RCC 7860 (cell line): ENCODE results near the gene FAU.
"Not testable (repeated sequence)": the region's sequence is repeated elsewhere in the genome, so short reads cannot be mapped to it uniquely, and the experiment has no call there.

Experiments used
- DNase-seq: peaks from one replicate; pipeline ENCODE4 v3.0.0-alpha.2; 2015; ENCODE audit warnings: low spot score
- FAIRE-seq: peaks from 2 replicates; lab custom pipeline; 2012; peaks lifted over from hg19 to GRCh38; lab: Jason Lieb, UNC

FAU gene

DNA sequence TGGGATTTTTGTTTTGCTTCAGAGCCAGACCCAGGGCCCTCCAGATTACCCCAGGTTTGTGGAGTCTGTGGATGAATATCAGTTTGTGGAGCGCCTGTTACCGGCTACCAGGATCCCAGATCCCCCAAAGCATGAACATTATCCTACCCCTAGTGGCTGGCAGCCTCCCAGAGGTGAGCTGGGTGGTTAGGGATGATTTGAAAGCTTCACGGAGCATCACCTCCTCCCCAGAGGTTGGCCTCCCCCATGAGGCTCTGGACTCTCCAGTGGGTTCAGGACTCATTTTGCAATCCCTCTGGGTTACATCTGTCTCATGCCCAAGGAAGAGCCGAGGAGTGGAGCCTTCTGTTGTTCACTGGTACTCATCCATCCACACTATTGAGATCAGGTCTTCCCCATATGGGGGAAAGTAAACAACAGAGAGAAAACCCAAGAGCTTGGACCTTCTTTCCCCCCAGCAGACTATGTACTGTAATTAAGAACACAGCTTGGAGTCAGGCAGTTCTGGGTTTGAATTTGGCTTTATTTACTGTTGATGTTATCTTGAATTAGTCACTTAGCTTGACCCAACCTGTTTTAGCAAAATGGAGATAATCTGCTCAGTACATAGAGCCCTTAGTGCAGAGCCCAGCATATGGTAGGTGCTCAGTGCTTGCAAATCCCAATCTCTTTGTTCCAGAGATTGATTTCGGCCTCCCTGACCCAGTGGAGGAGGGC, 2.7 kb upstream of the FAU start:
- no peak for DNase-seq
- no peak for FAIRE-seq

DNA sequence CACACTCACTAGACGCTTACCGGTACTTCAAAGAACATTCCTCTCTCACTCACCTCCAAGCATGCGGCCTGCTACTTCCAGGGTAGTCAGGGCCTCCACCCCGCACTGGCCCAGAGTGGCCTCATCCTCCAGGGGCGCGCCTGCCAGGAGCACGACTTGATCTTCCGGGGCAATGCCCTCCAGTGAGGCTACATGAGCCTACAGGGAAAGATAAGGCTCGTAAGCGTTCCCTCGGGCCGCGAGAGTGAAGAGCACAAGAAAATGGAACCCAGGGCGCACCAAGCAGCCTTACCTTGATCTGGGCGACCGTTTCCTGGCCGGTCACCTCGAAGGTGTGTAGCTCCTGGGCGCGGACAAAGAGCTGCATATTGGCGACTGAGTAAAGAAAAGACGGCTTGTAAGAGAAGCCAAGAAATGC, 478 bp downstream of the FAU start:
- DNase-seq: no peak
- FAIRE-seq: no peak

DNA sequence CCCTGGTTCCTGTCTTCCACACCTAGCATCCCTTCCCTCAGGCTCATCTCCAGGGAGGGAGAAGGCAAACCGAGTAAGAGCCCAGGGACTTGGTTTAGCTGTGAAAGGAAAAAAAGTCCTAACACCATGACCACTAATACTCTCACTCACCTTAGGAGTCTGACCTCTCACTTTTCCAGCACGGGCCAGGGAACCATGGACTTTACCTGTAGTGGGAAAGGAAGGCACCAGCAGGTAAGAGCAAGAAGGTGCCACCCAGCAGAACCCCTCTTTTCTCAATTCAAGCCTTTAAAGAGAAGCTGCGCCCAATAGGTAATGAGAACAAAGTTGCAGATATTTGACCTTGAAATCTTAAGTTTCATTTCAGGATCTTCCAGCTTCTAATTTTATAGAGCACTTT, 1.1 kb downstream of the FAU start:
- FAIRE-seq: no peak
- DNase-seq: no peak

DNA sequence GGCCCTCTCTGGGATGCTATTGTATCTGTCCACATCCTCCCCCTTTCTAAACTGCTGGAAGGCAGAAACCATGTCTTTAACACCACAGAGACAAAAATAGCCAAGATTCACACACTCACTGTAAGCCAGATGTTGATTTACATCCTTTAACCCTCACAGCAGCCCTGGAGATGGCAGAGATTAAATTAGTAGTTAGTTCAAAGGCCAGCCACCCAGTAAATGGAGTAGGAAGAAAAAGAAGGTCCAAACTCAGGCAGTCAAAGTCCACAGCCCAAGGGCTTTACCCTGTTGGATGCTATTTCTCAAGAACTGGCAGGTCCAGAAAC, 2.3 kb downstream of the FAU start:
- no peak for FAIRE-seq
- no peak for DNase-seq

DNA sequence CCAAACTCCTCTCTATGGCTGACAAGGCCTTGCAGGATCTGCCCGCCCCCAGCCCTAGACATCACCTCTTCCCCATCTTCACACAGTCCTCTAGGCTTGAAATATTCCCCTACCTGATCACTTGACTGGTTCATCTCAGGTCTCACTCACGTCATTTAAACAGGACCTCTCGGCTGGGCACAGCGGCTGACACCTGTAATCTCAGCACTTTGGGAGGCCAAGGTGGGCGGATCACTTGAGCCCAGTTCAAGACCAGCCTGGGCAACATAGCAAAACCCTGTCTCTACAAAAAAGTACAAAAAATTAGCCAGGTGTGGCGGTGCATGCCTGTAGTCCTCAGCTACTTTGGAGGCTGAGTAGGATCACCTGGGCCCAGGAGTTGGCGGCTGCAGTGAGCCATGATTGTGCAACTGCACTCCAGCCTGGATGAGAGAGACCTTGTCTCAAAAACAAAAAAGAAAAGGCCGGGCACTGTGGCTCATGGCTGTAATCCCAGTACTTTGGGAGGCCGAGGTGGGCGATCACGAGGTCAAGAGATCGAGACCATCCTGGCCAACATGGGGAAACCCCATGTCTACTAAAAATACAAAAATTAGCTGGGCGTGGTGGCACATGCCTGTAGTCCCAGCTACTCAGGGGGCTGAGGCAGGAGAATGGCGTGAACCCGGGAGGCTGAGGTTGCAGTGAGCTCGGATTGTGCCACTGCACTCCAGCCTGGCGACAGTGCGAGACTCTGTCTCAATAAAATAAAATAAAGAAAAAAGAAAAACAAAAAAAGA, 2.9 kb downstream of the FAU start:
- not testable (repeated sequence) for DNase-seq, FAIRE-seq

DNA sequence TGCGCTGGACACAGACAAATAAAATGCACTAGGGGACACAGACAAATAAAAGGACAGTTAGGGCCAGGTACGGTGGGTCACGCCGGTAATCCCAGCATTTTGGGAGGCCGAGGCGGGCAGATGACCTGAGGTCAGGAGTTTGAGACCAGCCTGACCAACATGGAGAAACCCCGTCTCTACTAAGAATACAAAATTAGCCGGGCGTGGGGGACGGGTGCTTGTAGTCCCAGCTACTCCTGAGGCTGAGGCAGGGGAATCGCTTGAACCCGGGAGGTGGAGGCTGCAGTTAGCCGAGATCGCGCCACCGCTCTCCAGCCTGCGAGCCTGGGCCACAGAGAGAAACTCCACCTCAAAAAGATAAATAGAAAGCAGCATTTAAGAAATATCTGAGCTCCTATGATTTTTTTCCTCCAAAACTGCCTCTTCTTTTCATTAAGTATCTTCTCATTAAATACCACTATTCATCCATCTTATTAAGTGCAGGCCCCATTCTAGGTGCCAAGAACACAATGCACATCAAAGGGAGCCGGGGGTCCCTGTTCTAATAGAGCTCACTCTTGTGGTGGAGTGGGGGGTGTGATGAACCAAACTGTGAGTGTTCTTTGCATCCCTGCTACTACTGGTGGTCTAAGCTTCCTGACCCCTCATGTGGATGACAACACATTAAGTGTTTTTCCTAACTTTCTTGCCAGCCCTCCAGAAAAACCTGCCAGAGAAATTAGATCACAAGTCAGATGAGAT, 3.7 kb downstream of the FAU start:
- FAIRE-seq (no peak), DNase-seq (no peak)

DNA sequence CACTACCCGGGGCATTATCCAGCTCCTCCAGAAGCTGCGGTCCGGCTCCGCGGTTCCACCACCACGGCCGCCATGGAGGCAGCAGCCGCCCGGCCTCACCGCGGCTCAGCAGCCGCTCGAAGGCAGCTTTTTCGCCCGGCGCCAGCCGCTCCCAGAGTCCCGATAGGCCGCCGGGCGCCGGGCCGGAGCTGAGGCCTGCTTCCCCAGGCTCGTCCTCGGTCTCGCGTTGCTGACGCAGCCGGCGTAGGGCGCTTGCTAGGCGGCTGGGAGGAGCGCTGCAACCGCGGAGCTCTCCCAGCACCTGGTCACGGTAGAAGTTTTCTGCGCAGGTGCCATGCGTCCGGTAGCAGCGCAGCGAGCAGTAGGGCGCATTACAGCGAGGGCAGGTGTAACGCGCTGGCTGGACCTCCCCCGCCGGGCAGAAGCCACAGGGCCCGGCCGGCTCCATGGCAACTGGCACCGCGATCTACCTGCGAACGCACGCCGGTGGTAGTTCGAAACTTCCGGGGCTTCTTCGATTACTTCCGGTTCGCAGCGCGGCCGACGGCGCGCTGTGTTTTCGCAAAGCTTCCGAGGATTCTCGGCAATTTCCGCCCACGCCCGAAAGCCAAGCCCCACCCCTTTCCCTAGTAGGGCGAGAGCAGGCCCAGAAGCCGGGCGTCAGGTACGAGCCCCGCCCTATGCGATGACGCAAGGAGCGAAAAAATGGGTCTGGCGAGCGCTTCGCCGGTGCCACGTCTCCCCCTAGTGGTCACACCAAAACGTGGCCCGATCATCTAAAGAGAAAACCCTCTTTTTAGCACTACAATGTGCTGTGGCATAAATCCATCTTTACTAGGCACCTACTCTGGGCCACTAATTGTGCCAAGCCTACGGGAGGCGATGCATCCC, 4.5 kb downstream of the FAU start, which contains the start of gene ZNHIT2:
Gene ZNHIT2, minus strand, starts transcription at position 496 of the 891 bp plus-strand sequence. Its CDS starts 48 bp downstream, at position 448.
- peak; percentile 93 for DNase-seq
- FAIRE-seq: peak; percentile 92

DNA sequence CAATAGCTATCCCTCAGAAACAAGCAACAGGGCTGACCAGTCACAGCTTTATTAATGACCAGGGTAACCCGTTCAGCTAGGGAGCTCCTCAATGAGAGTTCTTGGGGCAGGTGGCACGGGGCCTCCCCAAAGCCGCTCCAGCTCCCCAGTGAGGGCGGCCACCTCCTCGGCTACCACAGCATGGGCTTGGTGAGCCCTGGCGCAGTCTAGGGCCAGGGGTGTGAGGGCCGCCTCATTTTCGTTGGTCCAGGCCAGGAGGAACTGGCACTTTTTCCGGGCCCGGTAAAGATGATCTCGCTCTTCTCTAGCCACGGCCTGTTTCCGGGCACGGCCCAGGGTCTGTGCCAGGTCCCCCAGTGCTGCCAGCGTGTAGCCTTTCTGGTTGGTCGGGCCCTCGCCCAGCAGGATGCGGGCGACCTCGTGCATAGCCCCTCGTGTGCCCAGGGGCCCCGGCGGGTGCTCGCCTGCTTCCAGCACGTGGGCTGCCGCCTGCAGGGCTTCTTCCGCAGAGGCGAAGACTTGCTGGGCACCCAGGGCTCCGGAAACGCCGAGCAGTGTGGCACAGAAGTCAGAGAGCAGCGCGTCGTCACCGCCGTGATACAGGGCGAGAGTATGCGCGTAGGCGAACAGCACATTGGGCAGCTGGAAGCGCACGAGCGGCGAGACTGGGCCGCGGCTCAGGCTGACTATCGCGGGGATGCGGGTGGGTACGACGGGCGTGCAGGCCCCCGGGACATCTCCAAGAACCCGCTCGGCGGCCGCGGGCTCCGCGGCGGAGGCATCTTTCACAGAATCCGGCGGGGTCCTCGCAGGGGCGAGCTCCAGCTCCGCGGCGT, 5.3 kb downstream of the FAU start:
- no peak for DNase-seq

DNA sequence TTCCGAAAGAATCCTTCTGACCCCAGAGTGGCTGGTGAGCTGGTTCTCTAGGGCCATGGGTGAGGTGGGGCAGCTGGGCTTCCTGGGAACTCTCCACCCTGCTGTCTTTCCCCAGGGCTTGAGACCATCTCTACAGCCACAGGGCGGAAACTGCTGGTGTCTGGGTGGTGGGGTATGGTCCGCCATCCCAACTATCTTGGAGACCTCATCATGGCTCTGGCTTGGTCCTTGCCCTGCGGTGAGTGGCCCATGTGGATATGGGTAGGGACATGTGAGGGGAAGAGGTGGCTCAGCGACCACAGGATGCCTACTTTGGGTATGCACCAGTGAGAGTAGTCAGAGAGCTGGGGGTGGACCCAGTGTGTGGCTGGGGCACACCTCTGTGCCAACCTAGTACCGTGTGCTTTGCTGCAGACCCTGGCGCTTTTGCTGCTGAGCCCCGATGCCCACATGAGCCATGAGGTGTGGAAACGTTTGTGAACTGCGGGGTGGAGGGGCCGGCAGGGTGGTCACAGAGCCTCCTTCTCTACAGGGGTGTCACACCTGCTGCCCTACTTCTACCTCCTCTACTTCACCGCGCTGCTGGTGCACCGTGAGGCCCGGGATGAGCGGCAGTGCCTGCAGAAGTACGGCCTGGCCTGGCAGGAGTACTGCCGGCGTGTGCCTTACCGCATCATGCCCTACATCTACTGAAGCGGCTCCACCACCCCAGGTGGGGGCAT, 6.4 kb downstream of the FAU start:
- no peak for DNase-seq
- no peak for FAIRE-seq

More for the DNA sequence above, 5.3 kb downstream of the FAU start:
- no peak for FAIRE-seq

DNA sequence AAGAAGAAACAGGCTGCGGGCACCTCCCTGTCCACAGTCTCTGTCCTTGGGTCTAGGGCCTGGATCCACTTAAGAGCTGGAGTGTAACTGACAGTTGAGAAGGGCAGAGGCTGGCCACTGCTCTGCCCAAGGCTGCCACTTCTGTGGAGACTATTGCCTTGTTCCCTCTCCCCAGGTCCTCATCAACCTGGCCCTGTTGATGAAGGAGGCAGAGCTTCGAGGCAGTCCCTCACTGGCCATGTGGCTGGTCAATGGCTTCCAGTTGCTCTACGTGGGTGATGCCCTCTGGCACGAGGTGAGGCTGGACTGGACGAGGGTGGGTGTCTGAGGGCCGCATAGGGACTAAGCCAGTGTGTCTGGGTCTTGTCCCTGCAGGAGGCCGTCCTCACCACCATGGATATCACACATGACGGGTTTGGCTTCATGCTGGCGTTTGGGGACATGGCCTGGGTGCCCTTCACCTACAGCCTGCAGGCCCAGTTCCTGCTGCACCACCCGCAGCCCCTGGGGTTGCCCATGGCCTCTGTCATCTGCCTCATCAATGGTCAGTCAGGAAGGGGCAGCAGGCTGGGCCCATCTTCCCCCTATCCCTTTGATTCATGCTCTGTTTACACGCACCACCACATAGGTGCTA, 7.3 kb downstream of the FAU start:
- FAIRE-seq: no peak
- no peak for DNase-seq

DNA sequence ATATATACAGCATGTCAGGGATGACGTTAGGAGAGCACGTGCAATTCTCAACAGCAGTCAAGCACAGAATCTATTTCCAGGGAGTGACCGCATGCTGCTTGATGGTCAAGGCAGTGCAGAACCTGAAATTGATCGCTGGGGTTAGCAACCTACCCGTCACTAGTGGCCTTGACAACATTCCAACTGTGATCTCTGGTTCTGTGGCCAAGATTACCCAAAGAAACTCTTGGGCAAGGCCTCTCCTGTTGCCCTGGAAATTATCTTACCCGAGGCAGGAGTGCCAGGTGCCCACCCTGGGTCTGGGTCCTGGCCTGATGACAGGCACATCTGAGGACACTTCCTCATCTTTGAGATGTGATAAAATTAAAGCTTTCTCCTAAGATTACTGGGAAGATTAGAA, 8.1 kb downstream of the FAU start:
- DNase-seq: no peak
- no peak for FAIRE-seq

DNA sequence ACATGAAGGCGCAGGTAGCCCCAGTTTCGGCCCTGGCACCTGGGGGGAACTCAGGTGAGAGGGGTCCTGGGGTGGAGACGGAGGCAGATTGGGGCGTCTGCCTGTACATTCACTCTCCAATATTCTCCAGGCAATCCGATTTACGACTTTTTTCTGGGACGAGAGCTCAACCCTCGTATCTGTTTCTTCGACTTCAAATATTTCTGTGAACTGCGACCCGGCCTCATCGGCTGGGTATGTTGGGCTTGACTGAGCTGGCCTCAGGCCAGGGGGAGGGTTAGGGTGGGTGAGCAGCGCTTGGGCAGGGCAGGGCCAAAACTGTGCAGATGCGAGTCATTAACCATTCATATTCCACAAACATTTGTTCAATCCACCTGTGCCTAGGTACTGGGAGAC, 8.6 kb downstream of the FAU start:
- DNase-seq: no peak
- no peak for FAIRE-seq

DNA sequence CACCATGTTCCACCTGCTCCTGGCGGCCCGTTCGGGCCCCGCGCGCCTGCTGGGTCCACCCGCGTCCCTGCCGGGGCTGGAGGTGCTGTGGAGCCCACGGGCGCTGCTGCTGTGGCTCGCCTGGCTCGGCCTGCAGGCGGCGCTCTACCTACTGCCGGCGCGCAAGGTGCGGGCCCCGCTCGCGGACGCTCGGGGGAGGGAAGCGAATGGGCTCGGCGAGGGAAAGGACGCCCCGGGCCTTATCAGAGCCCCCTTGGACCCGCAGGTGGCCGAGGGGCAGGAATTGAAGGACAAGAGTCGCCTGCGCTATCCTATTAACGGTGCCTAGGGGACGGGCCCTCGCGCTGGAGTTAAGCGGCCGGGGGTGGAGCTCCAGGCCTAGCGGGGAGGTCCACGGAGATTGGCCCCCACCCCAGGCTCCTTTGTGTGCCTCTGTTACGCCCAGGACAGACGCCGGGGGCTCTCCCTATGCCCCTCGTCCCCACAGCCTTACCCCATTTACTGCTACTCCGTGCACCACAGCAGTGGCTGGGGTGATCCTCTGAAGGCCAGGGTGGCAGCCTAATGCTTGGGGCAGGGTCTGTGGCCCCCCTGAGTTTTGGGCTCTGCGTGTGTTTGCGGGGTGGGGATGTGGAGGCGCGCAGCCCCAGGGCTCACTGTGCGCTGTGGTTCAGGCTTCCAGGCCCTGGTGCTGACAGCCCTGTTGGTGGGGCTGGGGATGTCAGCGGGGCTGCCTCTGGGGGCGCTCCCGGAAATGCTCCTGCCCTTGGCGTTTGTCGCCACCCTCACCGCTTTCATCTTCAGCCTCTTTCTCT, 9.2 kb downstream of the FAU start:
- FAIRE-seq: no peak
- no peak for DNase-seq

DNA sequence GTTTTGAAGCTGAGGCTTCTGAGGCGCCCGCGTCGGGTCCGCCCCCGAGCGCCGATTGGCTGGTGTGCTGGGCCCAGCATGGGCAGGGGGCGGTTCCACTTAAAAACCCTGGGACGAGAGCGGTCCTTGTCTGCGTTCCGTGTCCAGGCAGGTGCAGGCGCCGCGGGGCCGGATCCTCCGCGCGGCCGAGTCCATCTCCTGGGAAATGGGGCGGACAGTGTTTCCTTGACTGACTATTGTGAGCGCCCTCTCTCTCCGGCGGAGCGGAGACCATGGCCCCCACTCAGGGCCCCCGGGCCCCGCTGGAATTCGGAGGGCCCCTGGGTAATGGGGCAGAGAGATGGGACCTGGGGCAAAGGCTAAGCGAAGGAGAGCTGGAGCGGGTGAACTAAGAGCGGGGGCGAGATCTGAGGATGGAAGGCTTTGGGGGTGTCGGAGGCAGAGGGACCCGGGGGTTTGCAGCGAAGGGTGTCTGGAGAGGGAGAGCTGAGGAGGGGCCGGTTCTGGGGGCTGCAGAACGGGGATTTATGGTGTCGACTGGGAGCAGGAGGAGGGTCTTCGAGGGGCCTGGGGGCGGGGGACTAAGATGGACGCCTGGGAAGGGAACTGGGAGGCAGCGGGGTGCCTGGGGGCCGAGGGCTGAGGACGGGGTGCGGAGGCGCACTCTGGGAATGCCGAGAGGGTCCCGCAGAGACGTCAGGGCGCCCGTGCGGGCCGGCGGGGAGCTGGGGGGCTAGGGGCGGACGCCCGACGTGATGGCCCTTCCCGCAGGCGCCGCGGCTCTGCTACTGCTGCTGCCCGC, 10.0 kb downstream of the FAU start, which contains the start of gene TM7SF2:
Gene TM7SF2, plus strand, starts transcription at position 129 of the 802 bp plus-strand sequence. Its CDS starts 144 bp downstream, at position 273.
- FAIRE-seq: no peak
- DNase-seq: peak; percentile 45

DNA sequence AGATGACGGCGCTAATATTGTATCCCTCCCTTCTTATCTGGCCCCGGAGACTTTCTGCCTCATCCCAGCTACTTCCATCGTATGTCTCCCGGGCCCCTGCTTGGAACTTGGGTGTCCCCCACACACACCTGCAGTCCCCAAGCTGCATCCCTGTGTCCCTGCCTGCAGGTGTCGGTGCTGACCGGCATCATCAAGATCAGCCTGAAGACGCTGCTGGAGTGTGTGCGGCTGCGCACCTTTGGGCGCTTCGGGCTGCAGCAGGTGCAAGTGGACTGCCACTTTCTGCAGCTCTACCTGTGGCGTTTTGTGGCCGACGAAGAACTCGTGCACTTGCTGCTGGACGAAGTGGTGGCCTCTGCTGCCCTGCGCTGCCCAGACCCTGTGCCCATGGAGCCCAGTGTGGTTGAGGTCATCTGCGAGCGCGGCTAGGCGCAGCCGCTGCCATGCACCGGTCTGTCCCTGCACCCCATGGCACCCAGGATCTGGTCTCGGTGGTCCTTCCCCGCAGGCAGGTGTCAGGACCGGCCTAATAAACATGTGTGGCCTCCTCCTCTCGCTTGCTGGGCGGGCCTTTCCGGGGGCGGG, 10.7 kb downstream of the FAU start:
- FAIRE-seq: no peak
- DNase-seq: no peak

DNA sequence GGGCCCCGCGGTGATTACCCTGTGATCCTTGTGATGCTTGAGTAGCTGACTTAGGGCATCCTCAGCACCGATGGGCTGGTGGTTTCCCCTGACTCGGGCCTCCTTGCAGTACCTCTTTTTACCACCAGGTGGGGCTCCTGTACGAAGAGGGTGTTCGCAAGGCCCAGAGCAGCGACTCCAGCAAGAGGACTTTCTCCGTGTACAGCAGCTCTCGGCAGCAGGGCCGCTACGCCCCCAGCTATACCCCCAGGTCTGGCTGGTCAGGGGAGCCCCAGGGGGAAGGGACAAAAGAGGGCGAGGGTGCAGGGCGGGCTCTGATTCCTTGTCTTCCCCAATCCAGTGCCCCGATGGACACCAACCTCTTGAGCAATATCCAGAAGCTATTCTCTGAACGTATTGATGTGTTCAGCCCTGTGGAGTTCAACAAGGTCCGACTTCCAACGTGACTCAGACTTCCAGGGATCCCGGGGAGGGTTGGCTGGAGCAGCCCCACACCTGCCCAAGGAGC, 11.5 kb downstream of the FAU start:
- FAIRE-seq (peak; percentile 10), DNase-seq (peak; percentile 57)
